Adipocyte (in vitro differentiated cells): ENCODE results near the gene GABRR2.

ENCODE experiments used
- DNase-seq: peaks from one replicate; pipeline ENCODE4 v3.0.0-alpha.2; 2015; ENCODE audit warnings: low read depth
- H3K27me3 ChIP-seq: replicated peaks from 2 replicates; pipeline ENCODE4 v1.7.0; 2013; ENCODE audit warnings: mild to moderate bottlenecking, low read length, moderate library complexity; ENCODE audit not compliant: control insufficient read depth, insufficient read depth
- H3K36me3 ChIP-seq: 2 replicates; pipeline ENCODE4 v1.7.0; 2013; ENCODE audit warnings: low read length, mild to moderate bottlenecking, moderate library complexity; ENCODE audit not compliant: control insufficient read depth, insufficient read depth, severe bottlenecking
- H3K4me1 ChIP-seq: 2 replicates; pipeline ENCODE4 v1.7.0; 2013; ENCODE audit warnings: mild to moderate bottlenecking, low read length, moderate library complexity; ENCODE audit not compliant: control insufficient read depth, insufficient read depth
- H3K4me3 ChIP-seq: 2 replicates; pipeline ENCODE4 v1.7.0; 2013; ENCODE audit warnings: mild to moderate bottlenecking, low read length, moderate library complexity
- H3K9ac ChIP-seq: 2 replicates; pipeline ENCODE4 v1.7.0; 2013; ENCODE audit warnings: mild to moderate bottlenecking, low read length, moderate library complexity
- H3K9me3 ChIP-seq: 2 replicates; pipeline ENCODE4 v1.7.0; 2013; ENCODE audit warnings: mild to moderate bottlenecking, low read length, moderate library complexity; ENCODE audit not compliant: control insufficient read depth

GABRR2 gene

GRCh38 chr6:89289710-89290109 lies 25.4 kb downstream of the GABRR2 start:
- no peaks in the 10 kb centered on the region for H3K4me1 ChIP-seq
- H3K9me3 ChIP-seq = peaks cover 4% of the 10 kb centered on the region
- DNase-seq = no peak
- no peak overlapping the region for H3K4me3 ChIP-seq
- no peaks in the 10 kb centered on the region for H3K36me3 ChIP-seq
- H3K9ac ChIP-seq = no peak overlapping the region
- peaks cover 8% of the 10 kb centered on the region for H3K27me3 ChIP-seq

DNA sequence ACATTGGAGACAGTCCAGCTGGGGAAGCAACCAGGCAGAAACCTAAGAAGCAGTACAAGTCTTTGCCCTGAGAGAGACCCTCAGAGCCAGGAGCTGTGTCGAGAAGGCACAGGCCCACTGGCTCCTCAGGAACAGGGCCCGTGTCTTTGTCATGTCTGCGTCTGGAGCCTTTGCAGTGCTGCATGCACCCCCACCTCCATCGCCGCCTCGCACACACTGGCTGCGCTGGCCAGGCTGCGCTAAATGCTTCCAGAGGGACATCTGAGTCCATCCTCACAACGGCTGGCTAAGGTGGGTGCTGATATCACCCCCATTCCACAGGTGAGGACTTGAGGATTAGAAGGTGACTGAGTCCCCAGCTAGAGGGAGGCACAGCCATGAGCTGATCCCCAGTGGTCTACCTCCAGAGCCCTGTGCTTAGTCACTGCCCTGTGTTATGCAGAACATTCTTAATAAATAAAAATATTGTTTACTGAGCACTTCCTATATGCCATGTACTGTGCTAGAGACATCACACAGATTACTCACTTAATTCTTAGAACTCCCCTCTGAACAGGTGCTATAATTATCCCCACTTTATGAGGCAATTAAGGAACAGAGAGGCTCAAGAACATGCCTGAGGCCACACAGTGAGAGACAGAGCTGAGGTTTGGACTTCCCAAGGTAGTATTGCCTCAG lies 27.6 kb downstream of the GABRR2 start:
- H3K9me3 ChIP-seq = peaks cover 4% of the 10 kb centered on the region
- no peak overlapping the region for H3K4me3 ChIP-seq
- no peaks in the 10 kb centered on the region for H3K4me1 ChIP-seq
- no peaks in the 10 kb centered on the region for H3K36me3 ChIP-seq
- H3K27me3 ChIP-seq = peaks cover 10% of the 10 kb centered on the region
- no peak overlapping the region for H3K9ac ChIP-seq
- DNase-seq = no peak

DNA sequence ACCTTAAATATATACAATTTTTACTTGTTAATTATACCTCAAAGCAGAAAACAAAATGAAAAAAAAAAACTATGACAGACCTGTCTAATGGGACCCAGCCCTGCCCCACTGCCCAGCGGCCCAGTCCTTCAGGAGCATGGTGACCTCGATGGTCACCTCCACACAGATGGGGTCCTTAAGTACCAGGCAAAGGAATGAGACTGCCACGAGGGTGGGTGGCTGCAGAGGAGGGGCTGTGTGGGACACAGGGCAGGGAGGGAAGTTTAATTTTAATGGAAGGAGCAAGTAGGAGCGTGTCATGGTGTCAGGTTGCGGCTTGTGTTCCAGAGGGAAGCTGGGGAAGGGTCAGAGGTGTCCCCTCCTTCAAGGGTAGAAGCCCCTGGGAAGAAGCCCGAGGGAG lies 28.6 kb downstream of the GABRR2 start:
- no peak overlapping the region for H3K4me3 ChIP-seq
- H3K27me3 ChIP-seq = peaks cover 10% of the 10 kb centered on the region
- DNase-seq = no peak
- no peaks in the 10 kb centered on the region for H3K4me1 ChIP-seq
- H3K36me3 ChIP-seq = no peaks in the 10 kb centered on the region
- H3K9me3 ChIP-seq = peaks cover 4% of the 10 kb centered on the region
- H3K9ac ChIP-seq = no peak overlapping the region

GRCh38 chr6:89284963-89285735 lies 29.9 kb downstream of the GABRR2 start:
- Histone ChIP-seq H3K4me1 (no peaks in the 10 kb centered on the region), H3K36me3 (no peaks in the 10 kb centered on the region), H3K4me3 (no peak overlapping the region), H3K9me3 (peaks cover 4% of the 10 kb centered on the region), H3K27me3 (peaks cover 7% of the 10 kb centered on the region), H3K9ac (no peak overlapping the region)
- DNase-seq = no peak

DNA sequence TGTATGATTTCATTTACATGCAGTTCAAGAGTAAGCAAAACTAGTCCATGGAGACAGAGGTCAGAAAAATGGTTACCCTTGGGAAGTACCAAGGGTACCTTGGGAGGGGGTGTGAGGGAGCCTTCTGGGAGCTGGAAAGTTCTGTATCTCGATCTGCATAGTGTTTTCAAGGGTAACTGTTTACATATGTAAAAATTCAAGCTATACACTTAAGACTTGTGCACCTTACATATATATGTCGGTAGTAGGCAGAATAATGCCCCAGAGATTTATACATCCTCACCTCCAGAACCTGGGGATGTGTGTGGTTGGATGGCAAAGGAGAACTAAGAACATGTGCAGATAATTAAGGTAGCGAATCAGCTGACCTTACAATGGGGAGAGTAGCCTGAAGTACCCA lies 31.0 kb downstream of the GABRR2 start:
- DNase-seq = no peak

GRCh38 chr6:89282749-89283148 lies 32.4 kb downstream of the GABRR2 start:
- H3K4me1 ChIP-seq = no peaks in the 10 kb centered on the region
- H3K9me3 ChIP-seq = no peaks in the 10 kb centered on the region
- H3K9ac ChIP-seq = no peak overlapping the region
- no peaks in the 10 kb centered on the region for H3K36me3 ChIP-seq
- peaks cover 6% of the 10 kb centered on the region for H3K27me3 ChIP-seq
- no peak overlapping the region for H3K4me3 ChIP-seq
- no peak for DNase-seq

More for the DNA sequence above, 31.0 kb downstream of the GABRR2 start:
- Histone ChIP-seq H3K36me3 (no peaks in the 10 kb centered on the region), H3K4me1 (no peaks in the 10 kb centered on the region), H3K4me3 (no peak overlapping the region), H3K27me3 (peaks cover 7% of the 10 kb centered on the region), H3K9me3 (no peaks in the 10 kb centered on the region), H3K9ac (no peak overlapping the region)

GRCh38 chr6:89281779-89282246 lies 33.3 kb downstream of the GABRR2 start:
- DNase-seq = no peak
- Histone ChIP-seq H3K4me1 (no peaks in the 10 kb centered on the region), H3K9me3 (no peaks in the 10 kb centered on the region), H3K4me3 (no peak overlapping the region), H3K9ac (no peak overlapping the region), H3K36me3 (no peaks in the 10 kb centered on the region), H3K27me3 (peaks cover 6% of the 10 kb centered on the region)

DNA sequence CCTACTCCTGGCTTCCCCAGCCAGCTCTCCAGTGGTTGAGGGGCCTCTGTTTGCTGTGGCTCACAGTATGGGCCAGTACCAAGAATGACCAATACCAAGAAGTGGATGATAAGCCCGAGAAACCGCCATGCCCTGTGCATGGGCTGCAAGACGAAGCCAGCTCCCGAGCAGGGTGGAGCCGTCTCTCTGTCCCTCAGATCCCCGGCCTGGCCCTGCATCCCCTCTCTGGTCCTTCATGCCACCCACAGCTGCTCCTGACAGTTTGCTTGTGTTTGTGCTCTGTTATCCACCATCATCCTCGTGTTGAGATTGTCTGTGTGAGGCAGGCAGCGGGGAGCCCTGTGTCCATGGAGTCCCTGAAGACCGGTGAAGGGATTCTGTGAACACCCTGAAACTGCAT lies 36.1 kb downstream of the GABRR2 start:
- Histone ChIP-seq H3K9me3 (no peaks in the 10 kb centered on the region), H3K27me3 (peaks cover 3% of the 10 kb centered on the region), H3K4me3 (no peak overlapping the region), H3K4me1 (no peaks in the 10 kb centered on the region), H3K36me3 (no peaks in the 10 kb centered on the region), H3K9ac (no peak overlapping the region)
- no peak for DNase-seq

DNA sequence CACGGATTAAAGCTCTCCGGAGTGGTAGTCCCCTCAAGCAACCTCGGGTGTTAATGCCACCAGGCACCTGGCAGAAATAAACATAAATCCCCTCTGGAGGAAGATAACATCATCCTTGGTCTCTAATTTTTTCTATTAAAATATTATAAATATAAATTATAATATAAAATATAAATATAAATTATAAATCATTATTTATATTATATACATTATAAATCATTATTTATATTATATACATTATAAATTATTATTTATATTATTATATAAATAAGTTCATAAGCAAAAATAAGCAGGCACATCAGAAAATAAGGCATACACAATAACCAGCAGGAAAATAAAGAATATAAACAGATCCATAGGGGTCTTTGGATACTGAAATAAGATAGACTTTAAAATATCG lies 39.2 kb downstream of the GABRR2 start:
- no peaks in the 10 kb centered on the region for H3K36me3 ChIP-seq
- no peaks in the 10 kb centered on the region for H3K9me3 ChIP-seq
- peaks cover 3% of the 10 kb centered on the region for H3K27me3 ChIP-seq
- no peaks in the 10 kb centered on the region for H3K4me1 ChIP-seq
- no peak overlapping the region for H3K4me3 ChIP-seq
- H3K9ac ChIP-seq = no peak overlapping the region
- no peak for DNase-seq

- no peaks in the 10 kb centered on the region for H3K4me1 ChIP-seq
- no peak overlapping the region for H3K9ac ChIP-seq
- H3K36me3 ChIP-seq = no peaks in the 10 kb centered on the region
- DNase-seq = no peak
- H3K9me3 ChIP-seq = no peaks in the 10 kb centered on the region
- H3K4me3 ChIP-seq = no peak overlapping the region
- H3K27me3 ChIP-seq = peaks cover 24% of the 10 kb centered on the region
These were observed 41.3 kb downstream of the GABRR2 start for GRCh38 chr6:89273816-89274215.

DNA sequence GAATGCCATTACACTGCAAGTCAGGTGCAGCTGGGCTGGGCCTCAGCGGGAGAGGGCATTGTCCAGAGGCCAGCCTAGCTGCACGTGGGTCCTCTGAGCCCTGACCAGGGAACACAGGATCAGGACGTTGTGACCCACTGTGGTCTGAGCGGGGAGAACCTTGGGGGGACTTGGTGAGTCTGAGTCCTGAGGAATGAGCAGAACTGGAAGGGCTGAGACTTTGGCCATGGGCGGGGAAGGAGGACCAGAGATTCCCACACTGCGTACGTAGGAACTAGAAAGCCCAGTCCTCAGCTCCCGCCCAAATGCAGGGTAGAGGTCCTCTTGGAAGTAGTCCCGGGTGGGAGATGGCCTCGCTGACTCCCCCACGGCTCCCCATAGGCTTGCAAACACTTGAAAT lies 42.5 kb downstream of the GABRR2 start:
- H3K9ac ChIP-seq = no peak overlapping the region
- H3K4me3 ChIP-seq = no peak overlapping the region
- H3K27me3 ChIP-seq = peaks cover 22% of the 10 kb centered on the region
- H3K4me1 ChIP-seq = no peaks in the 10 kb centered on the region
- no peaks in the 10 kb centered on the region for H3K36me3 ChIP-seq
- H3K9me3 ChIP-seq = no peaks in the 10 kb centered on the region
- DNase-seq = no peak
